Left cardiac atrium (tissue), 2 donors: ENCODE results near the gene NARF. TPM values are rescaled to one million over a fixed set of nuclear protein-coding genes. Genes with fewer than 3 reads are reported as not detected.

Experiments used
- total RNA-seq, 2 donors: library from RNA; stranded (reverse); fragmentation: NEBNext Ultra II Directional; extraction: Animal tissue kit (Norgen Biotek cat#: 25700); gene quantifications; one replicate each; pipeline ENCODE4 v1.2.1, GENCODE V29; 2021
- donor health status: DM: no; HTN: yes; CAD: no; lungs with severe emphysema.
- donor health status: DM: yes; HTN: yes; CAD: no.

The NARF gene
- total RNA-seq, 2 donors from 2014 or later = 63.7 to 65.9 TPM

Other genes starting within 250 kb of the NARF start
- 10 to 100 TPM; 11.9 to 17.2 TPM for gene CCDC57, start 245.9 kb upstream of the NARF start, total RNA-seq
- 10 to 100 TPM; 18.4 to 35.7 TPM for gene SLC16A3, start 229.7 kb upstream of the NARF start, total RNA-seq
- gene CSNK1D, start 185.0 kb upstream of the NARF start, total RNA-seq = 10 to 100 TPM; 63.6 to 88.2 TPM
- 1 to 10 TPM in 1 of 2 donors, under 1 TPM in 1; 0.60 to 1.8 TPM for gene CD7, start 141.1 kb upstream of the NARF start, total RNA-seq
- gene SECTM1, start 125.0 kb upstream of the NARF start, total RNA-seq = 10 to 100 TPM in 1 of 2 donors, 1 to 10 TPM in 1; 6.6 to 12.6 TPM
- gene TEX19, start 99.5 kb upstream of the NARF start, total RNA-seq = not detected
- gene UTS2R, start 87.0 kb upstream of the NARF start, total RNA-seq = 1 to 10 TPM in 1 of 2 donors, under 1 TPM in 1; 0.32 to 1.4 TPM
- 10 to 100 TPM; 14.3 to 16.3 TPM for gene HEXD, start 40.4 kb upstream of the NARF start, total RNA-seq
- gene OGFOD3, start 40.2 kb upstream of the NARF start, total RNA-seq = 10 to 100 TPM; 27.2 to 32.0 TPM
- 10 to 100 TPM; 42.1 to 43.6 TPM for gene CYBC1, start 8.0 kb upstream of the NARF start, total RNA-seq
- 10 to 100 TPM; 35.9 to 53.9 TPM for gene FOXK2, start 61.0 kb downstream of the NARF start, total RNA-seq
- 10 to 100 TPM; 40.1 to 47.3 TPM for gene WDR45B, start 189.7 kb downstream of the NARF start, total RNA-seq
- gene RAB40B, start 240.0 kb downstream of the NARF start, total RNA-seq = 10 to 100 TPM; 12.8 to 16.7 TPM